ENCODE data around the gene ABCF1. TPM values are rescaled to one million over a fixed set of nuclear protein-coding genes. Genes with fewer than 3 reads are reported as not detected.
A peak's percentile ranks its signal among the peaks of the same experiment; 100 is the strongest.

The ABCF1 gene
- total and polyA plus RNA-seq, 9 of the 15 experiments (the other 6 are each of a cell fraction or from before 2014, with no cell fraction given) = 41.6 to 193 (median 102) TPM

DNA sequence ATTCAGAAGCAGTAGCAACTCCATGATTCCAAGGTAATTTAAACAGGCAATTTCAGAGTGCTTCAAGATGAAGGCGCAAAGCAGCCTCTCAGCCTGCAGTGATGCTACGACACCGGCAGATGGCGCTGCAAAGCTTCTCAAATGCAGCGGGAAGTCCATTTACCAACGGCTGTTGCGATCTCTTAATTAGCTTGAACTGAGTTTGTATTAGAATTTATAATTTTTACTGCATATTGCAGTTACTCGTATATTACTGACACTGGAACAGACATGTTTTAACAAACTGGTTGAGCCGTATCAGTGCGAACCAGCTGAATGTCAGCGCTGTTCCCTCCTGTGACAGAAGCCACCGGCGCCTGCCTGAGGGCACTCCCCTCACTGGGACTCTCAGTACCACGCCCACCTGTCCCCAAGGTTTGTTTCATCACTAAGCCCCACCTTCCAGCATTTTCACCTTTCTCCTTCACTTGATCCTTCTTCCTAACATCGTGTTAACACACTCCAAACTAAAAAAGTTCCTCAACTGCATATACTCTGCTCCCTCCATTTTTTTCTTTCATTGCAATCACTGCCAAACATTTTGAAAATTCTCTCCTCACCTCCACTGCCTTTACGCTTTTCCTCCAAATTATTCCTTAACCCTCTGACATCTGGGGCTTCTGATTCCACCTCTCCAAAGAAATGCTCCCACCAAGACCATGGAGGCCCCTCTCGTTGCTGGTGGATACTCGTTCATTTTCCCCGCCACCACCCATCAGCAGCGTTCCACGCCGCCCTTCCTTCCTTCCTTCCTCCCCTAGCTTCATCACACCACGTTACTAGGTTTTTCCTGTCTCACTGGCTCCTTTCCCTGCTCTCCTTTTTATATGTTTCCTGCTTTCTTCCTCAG lies 29.5 kb upstream of the ABCF1 start (continued):
- TF ChIP-seq, protein P1, sequence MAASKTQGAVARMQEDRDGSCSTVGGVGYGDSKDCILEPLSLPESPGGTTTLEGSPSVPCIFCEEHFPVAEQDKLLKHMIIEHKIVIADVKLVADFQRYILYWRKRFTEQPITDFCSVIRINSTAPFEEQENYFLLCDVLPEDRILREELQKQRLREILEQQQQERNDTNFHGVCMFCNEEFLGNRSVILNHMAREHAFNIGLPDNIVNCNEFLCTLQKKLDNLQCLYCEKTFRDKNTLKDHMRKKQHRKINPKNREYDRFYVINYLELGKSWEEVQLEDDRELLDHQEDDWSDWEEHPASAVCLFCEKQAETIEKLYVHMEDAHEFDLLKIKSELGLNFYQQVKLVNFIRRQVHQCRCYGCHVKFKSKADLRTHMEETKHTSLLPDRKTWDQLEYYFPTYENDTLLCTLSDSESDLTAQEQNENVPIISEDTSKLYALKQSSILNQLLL (CRISPR knock-in tag; IDR thresholded peaks at IDR 0.05; ENCODE audit: borderline replicate concordance) = no peak
- TF ChIP-seq GMEB1 (CRISPR knock-in tag; IDR thresholded peaks at IDR 0.05) (no peak), CBX3 (IDR thresholded peaks at IDR 0.05; ENCODE audit: borderline replicate concordance in 1 of 2, low read length in 2 of 2) (0 out of 3 replicates have a peak, but pooled peaks of 1 of the 2 experiments have one; percentile 26), MYBL2 (IDR thresholded peaks at IDR 0.05; ENCODE audit: low read depth) (peak; percentile 24; the same call in 1 of the 2 replicates), MYBL2 (CRISPR knock-in tag; IDR thresholded peaks at IDR 0.05; ENCODE audit: borderline replicate concordance) (no peak), SAFB2 (IDR thresholded peaks at IDR 0.05; ENCODE audit: borderline replicate concordance, low read depth, low read length, severe bottlenecking) (no peak), TEAD1 (CRISPR knock-in tag; IDR thresholded peaks at IDR 0.05) (peak in 1 of 2 experiments; percentile 48; a peak in 1 of 4 replicates), NUFIP1 (IDR thresholded peaks at IDR 0.05; ENCODE audit: partially characterized antibody) (no peak), SMARCC2 (IDR thresholded peaks at IDR 0.05; ENCODE audit: low read depth) (no peak), ZBTB26 (CRISPR knock-in tag; IDR thresholded peaks at IDR 0.05) (no peak; the same call in 1 of the 2 replicates), RUNX1 (IDR thresholded peaks at IDR 0.05; ENCODE audit: low read depth) (no peak)
- TF ChIP-seq, protein P2, sequence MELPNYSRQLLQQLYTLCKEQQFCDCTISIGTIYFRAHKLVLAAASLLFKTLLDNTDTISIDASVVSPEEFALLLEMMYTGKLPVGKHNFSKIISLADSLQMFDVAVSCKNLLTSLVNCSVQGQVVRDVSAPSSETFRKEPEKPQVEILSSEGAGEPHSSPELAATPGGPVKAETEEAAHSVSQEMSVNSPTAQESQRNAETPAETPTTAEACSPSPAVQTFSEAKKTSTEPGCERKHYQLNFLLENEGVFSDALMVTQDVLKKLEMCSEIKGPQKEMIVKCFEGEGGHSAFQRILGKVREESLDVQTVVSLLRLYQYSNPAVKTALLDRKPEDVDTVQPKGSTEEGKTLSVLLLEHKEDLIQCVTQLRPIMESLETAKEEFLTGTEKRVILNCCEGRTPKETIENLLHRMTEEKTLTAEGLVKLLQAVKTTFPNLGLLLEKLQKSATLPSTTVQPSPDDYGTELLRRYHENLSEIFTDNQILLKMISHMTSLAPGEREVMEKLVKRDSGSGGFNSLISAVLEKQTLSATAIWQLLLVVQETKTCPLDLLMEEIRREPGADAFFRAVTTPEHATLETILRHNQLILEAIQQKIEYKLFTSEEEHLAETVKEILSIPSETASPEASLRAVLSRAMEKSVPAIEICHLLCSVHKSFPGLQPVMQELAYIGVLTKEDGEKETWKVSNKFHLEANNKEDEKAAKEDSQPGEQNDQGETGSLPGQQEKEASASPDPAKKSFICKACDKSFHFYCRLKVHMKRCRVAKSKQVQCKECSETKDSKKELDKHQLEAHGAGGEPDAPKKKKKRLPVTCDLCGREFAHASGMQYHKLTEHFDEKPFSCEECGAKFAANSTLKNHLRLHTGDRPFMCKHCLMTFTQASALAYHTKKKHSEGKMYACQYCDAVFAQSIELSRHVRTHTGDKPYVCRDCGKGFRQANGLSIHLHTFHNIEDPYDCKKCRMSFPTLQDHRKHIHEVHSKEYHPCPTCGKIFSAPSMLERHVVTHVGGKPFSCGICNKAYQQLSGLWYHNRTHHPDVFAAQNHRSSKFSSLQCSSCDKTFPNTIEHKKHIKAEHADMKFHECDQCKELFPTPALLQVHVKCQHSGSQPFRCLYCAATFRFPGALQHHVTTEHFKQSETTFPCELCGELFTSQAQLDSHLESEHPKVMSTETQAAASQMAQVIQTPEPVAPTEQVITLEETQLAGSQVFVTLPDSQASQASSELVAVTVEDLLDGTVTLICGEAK (IDR thresholded peaks at IDR 0.05) = no peak
- TF ChIP-seq, protein P2 (CRISPR knock-in tag; IDR thresholded peaks at IDR 0.05) = no peak

All from K562 (cell line).